ENCODE data around the gene AK8.
"Not testable (repeated sequence)": the region's sequence is repeated elsewhere in the genome, so short reads cannot be mapped to it uniquely, and the experiment has no call there.

The AK8 gene

GRCh38 chr9:132742821-132743311 lies 135.2 kb downstream of the AK8 start:
- no peak for DNase-seq (ENCODE audit: low read depth)

GRCh38 chr9:132740526-132741309 lies 137.4 kb downstream of the AK8 start:
- no peak for DNase-seq (ENCODE audit: low read depth)

GRCh38 chr9:132739710-132740310 lies 138.3 kb downstream of the AK8 start:
- no peak for DNase-seq (ENCODE audit: low read depth)

- no peak for DNase-seq (ENCODE audit: low read depth)
These were observed 144.7 kb downstream of the AK8 start for GRCh38 chr9:132733260-132733815.

DNA sequence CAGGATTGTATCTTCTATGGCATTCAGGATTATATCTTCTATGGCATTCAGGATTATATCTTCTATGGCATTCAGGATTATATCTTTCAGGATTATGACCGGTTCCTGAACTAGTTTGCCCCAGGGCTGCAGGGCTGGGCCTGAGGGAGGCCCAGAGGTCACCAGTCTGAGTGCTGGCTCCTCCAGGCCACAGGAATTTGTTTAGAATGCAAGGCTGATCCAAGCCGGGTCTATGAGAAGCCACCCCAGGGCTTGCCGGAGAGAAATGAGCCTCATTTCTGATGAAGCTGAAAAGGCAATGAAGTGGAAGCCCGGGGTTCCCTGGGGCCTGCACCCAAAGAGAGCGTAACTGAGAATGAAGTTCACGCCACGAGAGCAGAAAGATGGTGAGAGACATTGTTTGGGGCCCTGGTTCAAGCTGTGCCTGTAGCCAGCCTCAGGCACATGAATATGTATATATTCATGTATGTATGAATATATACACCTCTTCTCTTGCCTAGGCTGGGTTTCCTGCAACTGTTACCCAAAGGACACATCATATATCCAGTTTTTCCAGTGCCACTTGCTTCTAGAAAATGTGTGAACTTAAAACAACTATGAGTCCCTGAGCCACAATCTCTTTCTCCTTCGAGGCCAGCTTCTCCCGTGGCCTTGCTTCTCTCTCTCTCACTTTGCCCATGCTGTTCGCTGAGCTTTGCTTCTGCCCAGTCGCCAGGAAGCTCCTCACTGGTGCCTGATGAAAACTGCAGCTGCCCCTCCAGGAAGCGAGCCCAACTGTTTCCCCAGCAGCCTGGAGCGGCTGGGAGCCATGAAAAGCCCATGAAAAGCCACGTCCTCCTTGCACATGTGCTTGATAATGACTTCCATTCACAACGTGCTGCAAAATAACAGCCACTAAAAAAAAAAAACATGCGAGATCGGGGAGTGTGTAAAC lies 145.5 kb downstream of the AK8 start:
- no peak for DNase-seq (ENCODE audit: low read depth)

GRCh38 chr9:132731230-132731629 lies 146.9 kb downstream of the AK8 start:
- DNase-seq (ENCODE audit: low read depth): no peak

GRCh38 chr9:132730054-132731033 lies 147.7 kb downstream of the AK8 start:
- DNase-seq (ENCODE audit: low read depth): no peak

DNA sequence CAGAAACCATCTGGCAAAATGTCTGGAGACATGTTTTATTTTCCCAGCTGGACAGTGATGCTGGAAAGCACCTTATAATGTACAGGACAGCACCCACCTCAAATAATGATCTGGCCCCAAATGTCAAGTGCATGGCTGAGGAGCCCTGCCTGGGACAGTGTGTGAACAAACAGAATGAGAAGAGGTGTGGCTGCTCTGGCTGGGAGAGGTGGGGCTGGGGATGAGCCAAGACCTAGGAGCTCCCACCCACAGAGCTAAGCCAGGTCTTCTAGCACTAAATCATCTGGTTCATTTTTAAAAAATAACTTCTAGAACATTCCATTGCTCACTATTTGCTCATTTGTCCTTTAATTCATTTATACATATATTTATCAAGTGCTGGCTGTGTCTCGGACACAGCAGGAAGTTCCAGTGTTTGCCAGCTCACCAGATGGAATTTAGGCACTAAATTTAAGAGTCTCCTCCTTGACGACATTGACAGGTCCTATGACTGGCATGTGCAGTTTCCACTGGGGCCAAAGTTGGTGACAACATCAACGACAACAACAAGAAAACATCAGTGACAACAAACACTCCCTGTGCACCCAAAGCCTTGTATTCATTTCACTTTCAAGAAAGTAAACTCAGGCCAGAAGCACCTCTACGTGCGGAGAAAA lies 148.7 kb downstream of the AK8 start:
- no peak for DNase-seq (ENCODE audit: low read depth)

DNA sequence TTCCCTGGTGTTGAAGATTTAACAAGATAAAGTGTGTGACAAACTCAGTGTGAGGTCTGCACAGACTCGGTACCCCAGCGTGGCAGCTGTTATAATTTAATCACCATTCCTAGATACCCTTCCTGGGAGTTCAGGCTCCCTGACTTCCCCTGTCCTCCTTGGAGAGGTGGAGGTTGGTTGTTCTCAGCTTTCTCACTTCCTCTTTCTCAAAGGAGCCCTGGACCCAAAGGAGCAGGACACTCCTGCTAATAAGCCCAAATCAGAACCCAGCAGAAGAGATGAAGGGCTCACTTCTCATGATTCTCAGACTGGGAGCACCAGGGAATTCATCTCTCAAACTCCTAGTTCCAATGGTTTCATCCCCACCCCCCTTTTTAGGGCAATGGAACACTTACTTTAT lies 149.6 kb downstream of the AK8 start:
- no peak for DNase-seq (ENCODE audit: low read depth)

- no peak for DNase-seq (ENCODE audit: low read depth)
These were observed 150.0 kb downstream of the AK8 start for GRCh38 chr9:132728071-132728470.

- no peak for DNase-seq (ENCODE audit: low read depth)
These were observed 151.4 kb downstream of the AK8 start for GRCh38 chr9:132726576-132727130.

GRCh38 chr9:132725306-132725705 lies 152.8 kb downstream of the AK8 start:
- no peak for DNase-seq (ENCODE audit: low read depth)

- no peak for DNase-seq (ENCODE audit: low read depth)
These were observed 154.3 kb downstream of the AK8 start for GRCh38 chr9:132723809-132724208.

- DNase-seq (ENCODE audit: low read depth): no peak
These were observed 155.5 kb downstream of the AK8 start for GRCh38 chr9:132722564-132723065.

DNA sequence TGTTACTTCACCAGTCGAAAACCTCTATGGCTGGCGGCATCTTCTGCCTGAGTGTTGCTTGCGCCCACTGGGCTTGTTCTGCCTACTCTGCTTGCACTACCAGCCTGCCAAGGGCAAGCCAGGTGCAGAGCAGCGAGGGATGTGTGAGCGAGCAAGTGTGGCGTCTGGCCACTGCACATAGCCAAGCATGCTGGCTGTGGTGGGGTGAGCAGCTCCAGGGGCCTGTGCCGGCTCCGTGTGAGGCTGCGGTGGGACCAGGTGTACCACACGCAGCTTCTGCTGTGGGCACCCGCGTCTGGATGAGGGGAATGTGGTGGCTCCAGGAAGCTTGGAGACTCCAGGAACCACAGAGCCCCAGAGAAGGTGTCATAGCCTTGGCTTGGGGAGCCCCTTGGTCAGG lies 156.4 kb downstream of the AK8 start:
- no peak for DNase-seq (ENCODE audit: low read depth)

DNA sequence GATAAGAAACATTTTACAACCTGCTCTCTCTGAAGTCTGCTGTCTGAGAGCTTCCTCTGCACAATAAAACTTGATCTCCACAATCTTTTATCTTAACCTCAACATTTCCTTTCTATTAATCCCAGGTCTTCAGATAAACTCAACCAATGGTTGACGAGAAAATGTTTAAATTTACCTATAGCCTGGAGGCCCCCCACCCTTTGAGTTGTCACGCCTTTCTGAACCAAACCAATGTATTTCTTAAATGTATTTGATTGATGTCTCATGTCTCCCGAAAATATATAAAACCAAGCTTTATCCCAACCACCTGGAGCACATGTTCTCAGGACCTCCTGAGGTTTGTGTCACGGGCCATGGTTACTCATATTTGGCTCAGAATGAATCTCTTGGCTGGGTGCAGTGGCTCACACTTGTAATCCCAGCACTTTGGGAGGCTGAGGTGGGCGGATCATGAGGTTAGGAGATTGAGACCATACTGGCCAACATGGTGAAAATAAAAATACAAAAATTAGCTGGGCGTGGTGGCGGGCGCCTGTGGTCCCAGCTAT lies 159.6 kb downstream of the AK8 start:
- not testable (repeated sequence) for DNase-seq (ENCODE audit: low read depth)

DNA sequence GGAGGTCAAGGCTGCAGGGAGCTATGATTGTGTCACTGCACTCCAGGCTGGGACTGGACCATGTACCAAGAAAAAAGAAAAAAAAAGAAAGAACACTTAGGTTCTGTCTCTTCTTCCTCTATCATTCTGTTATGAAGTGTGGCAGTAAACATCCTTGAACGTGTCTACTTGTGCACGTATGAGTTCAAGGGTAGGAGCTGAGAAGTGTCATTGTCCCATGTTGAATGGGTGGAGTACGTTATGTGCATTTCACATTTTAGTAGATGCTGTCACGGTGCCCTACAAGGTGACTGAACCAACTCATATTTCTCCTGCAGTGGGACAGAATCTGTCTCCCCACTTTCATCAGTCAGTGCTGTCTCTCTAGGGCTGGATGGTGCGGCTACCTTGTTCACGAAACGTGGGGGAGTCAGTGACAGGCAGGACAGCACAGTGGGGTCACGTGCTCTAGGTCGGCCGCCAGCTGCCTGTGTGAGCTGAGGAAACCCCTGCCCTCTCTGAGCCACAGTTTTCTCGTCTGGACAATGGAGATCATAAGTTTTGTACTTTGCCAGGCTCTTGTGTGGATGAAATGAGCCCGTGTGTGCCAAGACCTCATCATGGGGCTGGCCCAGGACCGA lies 160.6 kb downstream of the AK8 start:
- DNase-seq (ENCODE audit: low read depth): no peak

DNA sequence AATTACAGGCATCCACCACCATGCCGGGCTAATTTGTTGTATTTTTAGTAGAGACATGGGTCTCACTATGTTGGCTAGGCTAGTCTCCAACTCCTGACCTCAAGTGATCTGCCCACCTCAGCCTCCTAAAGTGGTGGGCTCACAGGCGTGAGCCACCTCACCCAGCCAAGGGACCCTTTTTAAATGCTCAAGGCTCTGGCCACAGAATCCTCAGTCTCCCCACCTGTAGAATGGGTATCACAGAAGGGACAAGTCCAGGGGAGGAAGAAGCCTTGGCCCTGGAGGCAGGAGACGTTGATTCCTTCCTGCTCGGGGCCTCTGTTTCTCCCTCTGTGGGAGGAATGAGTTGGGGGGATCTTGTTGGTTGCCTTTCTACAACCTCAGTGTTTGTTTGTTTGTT lies 162.1 kb downstream of the AK8 start:
- no peak for DNase-seq (ENCODE audit: low read depth)

- DNase-seq (ENCODE audit: low read depth): no peak
These were observed 165.3 kb downstream of the AK8 start for GRCh38 chr9:132712753-132713152.

Measured in T-helper 22 cell (primary cell).